DOHH2 (cell line): Measurements from ENCODE around the gene EPB41L5.

Experiments used
- EZH2phosphoT487 ChIP-seq: fragments of 200-600 bp; sonication (generic); IDR thresholded peaks from 2 replicates; pipeline ENCODE4 v1.6.1; 2017; ENCODE audit warnings: borderline replicate concordance, mild to moderate bottlenecking, antibody characterized with exemption, low read length, moderate library complexity, mixed read lengths
- TF ChIP-seq, protein P1 (sequence below): fragments of 200-600 bp; sonication (generic); IDR thresholded peaks from one replicate; pipeline ENCODE4 v1.5.1; 2014; ENCODE audit warnings: antibody characterized with exemption, mild to moderate bottlenecking, low read depth, low read length; ENCODE audit not compliant: poor library complexity, severe bottlenecking

DNA sequence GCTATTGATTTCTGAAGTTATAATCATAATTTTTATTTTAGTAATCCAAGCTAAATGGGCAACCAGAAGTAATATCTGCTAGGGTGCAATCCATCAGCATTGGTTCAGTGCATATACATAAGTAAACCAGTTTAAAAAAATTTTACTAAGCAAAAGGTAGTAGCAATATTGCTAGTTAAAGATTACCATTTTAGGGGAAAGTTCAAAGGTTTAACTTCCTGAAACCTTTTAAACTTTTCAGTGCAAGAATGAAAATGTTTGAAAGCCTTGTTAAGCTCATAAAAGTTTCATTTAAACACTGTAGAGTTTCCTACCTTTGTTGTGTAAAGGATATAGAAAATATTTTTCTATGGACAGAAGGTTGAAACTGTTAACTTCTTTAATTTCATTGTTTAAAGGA is 31.0 kb upstream of the EPB41L5 start:
- TF ChIP-seq, protein P1, sequence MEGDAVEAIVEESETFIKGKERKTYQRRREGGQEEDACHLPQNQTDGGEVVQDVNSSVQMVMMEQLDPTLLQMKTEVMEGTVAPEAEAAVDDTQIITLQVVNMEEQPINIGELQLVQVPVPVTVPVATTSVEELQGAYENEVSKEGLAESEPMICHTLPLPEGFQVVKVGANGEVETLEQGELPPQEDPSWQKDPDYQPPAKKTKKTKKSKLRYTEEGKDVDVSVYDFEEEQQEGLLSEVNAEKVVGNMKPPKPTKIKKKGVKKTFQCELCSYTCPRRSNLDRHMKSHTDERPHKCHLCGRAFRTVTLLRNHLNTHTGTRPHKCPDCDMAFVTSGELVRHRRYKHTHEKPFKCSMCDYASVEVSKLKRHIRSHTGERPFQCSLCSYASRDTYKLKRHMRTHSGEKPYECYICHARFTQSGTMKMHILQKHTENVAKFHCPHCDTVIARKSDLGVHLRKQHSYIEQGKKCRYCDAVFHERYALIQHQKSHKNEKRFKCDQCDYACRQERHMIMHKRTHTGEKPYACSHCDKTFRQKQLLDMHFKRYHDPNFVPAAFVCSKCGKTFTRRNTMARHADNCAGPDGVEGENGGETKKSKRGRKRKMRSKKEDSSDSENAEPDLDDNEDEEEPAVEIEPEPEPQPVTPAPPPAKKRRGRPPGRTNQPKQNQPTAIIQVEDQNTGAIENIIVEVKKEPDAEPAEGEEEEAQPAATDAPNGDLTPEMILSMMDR: no peak
- TF ChIP-seq EZH2phosphoT487: no peak
